K562 (cell line): ENCODE measurements around the gene GRM5.

Experiments
- ELF4 ChIP-seq: fragments of 450-650 bp; formaldehyde crosslinking; IDR thresholded peaks from 2 replicates; pipeline ENCODE4 v1.4.0; 2022; ENCODE audit warnings: missing genetic modification characterization
- JUNB ChIP-seq: fragments of 450-650 bp; formaldehyde crosslinking; conservative IDR thresholded peaks from 2 replicates; pipeline ENCODE4 v1.4.0; 2020; ENCODE audit warnings: mild to moderate bottlenecking
- MXI1 ChIP-seq: IDR thresholded peaks from 2 replicates; pipeline ENCODE4 v1.6.1; 2011; ENCODE audit warnings: low read depth, mild to moderate bottlenecking, improper control_type of control experiment, low read length
- RAD21 ChIP-seq, 2 experiments: fragments of 250-450 bp in 1 of 2; fragments of 450-650 bp in 1 of 2; sonication (Bioruptor Pico) in 1 of 2; formaldehyde crosslinking in 1 of 2; IDR thresholded peaks in 1 of 2; conservative IDR thresholded peaks in 1 of 2; 2 replicates each; pipeline versions ENCODE4 v1.4.0 to v1.8.0; 2020 to 2022; ENCODE audit warnings: mild to moderate bottlenecking in 2 of 2, moderate library complexity in 1 of 2
- SIN3B ChIP-seq: fragments of 450-650 bp; IDR thresholded peaks from 2 replicates; pipeline ENCODE4 v1.6.1; 2017; ENCODE audit warnings: low read depth, mild to moderate bottlenecking, moderate library complexity
- ZNF766 ChIP-seq: fragments of 200-800 bp; sonication (Bioruptor generic); conservative IDR thresholded peaks from 2 replicates; pipeline ENCODE4 v1.6.1; 2016; ENCODE audit warnings: missing genetic modification characterization, missing compliant biosample characterization

DNA sequence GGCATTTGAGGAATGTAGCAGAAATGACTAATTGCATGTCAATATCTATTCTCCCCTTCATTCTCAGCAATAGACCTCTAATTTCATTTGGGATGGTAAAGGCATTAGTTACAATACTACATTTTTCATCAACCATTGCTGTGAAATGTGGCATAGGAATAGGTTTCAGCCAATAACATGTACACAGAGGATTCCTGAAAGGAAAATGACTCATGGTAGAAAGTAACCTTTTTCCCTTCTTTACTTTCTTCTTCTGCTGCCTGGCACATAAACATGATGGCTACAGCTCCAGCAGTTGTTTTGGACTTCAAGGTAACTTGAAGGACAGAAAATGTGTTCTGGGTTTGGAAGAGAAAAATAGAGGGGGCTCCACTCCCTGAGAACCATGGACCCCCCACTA, 496.4 kb downstream of the GRM5 start:
- TF ChIP-seq SIN3B (no peak), JUNB (CRISPR knock-in tag) (no peak), MXI1 (no peak), ZNF766 (no peak), RAD21 (CRISPR knock-in tag; conservative IDR thresholded peaks at IDR 0.05 in 1 of 2, IDR thresholded peaks at IDR 0.05 in 1 of 2) (no peak), ELF4 (CRISPR knock-in tag) (no peak)
